HL-60 (cell line): Measurements from ENCODE around the gene GDPD2.

ENCODE experiments used
- DNase-seq, 2 experiments: peaks; one replicate each; pipeline ENCODE4 v3.0.0-alpha.2; 2010 to 2020; ENCODE audit warnings: low read depth in 1 of 2, low spot score in 1 of 2
- H3K27ac ChIP-seq: fragments of 250-450 bp; sonication (Bioruptor Pico); replicated peaks from 2 replicates; pipeline ENCODE4 v1.5.1; 2020; ENCODE audit warnings: mild to moderate bottlenecking, moderate library complexity
- H3K27me3 ChIP-seq: fragments of 250-450 bp; sonication (Bioruptor Pico); 2 replicates; pipeline ENCODE4 v1.5.1; 2021; ENCODE audit warnings: mild to moderate bottlenecking, moderate library complexity; ENCODE audit not compliant: insufficient read depth, poor library complexity, severe bottlenecking
- H3K4me3 ChIP-seq: replicated peaks from 2 replicates; pipeline ENCODE4 v1.5.1; 2011; ENCODE audit warnings: mild to moderate bottlenecking, control low read depth, low read length; ENCODE audit not compliant: insufficient read depth
- GABPA ChIP-seq: IDR thresholded peaks from 2 replicates; pipeline ENCODE4 v1.6.1; 2012; ENCODE audit warnings: low read depth
- POLR2AphosphoS5 ChIP-seq: IDR thresholded peaks from 2 replicates; pipeline ENCODE4 v1.6.1; 2012; ENCODE audit warnings: low read depth
- SPI1 ChIP-seq: IDR thresholded peaks from 2 replicates; pipeline ENCODE4 v1.6.1; 2012; ENCODE audit warnings: low read depth, mild to moderate bottlenecking, borderline replicate concordance
- TF ChIP-seq, protein P1 (sequence below): IDR thresholded peaks from one replicate; pipeline ENCODE4 v1.5.1; 2011; ENCODE audit warnings: low read length, control low read depth, inconsistent platforms; ENCODE audit not compliant: insufficient read depth
- TF ChIP-seq, protein P2 (sequence below): IDR thresholded peaks from 2 replicates; pipeline ENCODE4 v1.6.1; 2012; ENCODE audit warnings: low read depth; ENCODE audit not compliant: insufficient replicate concordance

GDPD2 gene

DNA sequence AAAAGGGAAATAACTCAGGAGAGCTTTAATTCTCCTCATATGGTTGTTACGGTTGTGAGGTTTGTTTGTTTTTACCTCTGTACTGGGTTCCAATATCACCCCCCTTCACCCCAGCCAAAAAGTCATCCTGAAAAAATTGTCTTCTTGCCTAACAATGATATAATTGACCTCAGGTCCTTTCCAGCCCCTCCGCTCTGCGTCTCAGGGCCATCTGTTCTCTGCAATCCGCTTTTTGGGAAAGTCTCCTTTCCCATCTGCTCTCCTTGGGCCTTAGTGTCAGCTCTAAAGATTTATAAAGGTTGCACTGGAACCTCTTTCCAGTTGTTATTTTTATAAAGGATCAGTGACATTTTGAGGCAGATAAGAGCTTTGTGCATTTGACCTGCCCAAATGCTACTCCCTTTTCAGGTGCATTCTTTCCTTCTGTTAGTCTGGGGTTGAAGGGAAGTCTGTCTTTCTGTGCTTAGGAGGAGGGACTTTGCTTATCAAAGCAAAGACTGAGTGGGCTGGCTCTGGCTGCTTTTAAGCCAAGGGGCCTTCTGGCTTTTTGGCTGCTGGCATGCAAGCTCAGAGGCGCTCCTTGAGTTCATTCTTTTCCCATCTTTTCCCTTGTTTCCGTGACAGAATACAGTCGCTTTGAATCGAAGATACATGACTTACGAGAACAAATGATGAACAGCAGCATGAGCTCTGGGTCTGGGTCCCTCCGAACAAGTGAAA lies 55.6 kb downstream of the GDPD2 start:
- TF ChIP-seq SPI1 (no peak), GABPA (no peak), POLR2AphosphoS5 (no peak)
- TF ChIP-seq, protein P1, sequence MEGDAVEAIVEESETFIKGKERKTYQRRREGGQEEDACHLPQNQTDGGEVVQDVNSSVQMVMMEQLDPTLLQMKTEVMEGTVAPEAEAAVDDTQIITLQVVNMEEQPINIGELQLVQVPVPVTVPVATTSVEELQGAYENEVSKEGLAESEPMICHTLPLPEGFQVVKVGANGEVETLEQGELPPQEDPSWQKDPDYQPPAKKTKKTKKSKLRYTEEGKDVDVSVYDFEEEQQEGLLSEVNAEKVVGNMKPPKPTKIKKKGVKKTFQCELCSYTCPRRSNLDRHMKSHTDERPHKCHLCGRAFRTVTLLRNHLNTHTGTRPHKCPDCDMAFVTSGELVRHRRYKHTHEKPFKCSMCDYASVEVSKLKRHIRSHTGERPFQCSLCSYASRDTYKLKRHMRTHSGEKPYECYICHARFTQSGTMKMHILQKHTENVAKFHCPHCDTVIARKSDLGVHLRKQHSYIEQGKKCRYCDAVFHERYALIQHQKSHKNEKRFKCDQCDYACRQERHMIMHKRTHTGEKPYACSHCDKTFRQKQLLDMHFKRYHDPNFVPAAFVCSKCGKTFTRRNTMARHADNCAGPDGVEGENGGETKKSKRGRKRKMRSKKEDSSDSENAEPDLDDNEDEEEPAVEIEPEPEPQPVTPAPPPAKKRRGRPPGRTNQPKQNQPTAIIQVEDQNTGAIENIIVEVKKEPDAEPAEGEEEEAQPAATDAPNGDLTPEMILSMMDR = no peak
- TF ChIP-seq, protein P2, sequence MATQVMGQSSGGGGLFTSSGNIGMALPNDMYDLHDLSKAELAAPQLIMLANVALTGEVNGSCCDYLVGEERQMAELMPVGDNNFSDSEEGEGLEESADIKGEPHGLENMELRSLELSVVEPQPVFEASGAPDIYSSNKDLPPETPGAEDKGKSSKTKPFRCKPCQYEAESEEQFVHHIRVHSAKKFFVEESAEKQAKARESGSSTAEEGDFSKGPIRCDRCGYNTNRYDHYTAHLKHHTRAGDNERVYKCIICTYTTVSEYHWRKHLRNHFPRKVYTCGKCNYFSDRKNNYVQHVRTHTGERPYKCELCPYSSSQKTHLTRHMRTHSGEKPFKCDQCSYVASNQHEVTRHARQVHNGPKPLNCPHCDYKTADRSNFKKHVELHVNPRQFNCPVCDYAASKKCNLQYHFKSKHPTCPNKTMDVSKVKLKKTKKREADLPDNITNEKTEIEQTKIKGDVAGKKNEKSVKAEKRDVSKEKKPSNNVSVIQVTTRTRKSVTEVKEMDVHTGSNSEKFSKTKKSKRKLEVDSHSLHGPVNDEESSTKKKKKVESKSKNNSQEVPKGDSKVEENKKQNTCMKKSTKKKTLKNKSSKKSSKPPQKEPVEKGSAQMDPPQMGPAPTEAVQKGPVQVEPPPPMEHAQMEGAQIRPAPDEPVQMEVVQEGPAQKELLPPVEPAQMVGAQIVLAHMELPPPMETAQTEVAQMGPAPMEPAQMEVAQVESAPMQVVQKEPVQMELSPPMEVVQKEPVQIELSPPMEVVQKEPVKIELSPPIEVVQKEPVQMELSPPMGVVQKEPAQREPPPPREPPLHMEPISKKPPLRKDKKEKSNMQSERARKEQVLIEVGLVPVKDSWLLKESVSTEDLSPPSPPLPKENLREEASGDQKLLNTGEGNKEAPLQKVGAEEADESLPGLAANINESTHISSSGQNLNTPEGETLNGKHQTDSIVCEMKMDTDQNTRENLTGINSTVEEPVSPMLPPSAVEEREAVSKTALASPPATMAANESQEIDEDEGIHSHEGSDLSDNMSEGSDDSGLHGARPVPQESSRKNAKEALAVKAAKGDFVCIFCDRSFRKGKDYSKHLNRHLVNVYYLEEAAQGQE = no peak
- H3K27ac ChIP-seq = no peak overlapping the region
- no peaks in the 10 kb centered on the region for H3K27me3 ChIP-seq
- DNase-seq = no peak
- H3K4me3 ChIP-seq = no peak overlapping the region

DNA sequence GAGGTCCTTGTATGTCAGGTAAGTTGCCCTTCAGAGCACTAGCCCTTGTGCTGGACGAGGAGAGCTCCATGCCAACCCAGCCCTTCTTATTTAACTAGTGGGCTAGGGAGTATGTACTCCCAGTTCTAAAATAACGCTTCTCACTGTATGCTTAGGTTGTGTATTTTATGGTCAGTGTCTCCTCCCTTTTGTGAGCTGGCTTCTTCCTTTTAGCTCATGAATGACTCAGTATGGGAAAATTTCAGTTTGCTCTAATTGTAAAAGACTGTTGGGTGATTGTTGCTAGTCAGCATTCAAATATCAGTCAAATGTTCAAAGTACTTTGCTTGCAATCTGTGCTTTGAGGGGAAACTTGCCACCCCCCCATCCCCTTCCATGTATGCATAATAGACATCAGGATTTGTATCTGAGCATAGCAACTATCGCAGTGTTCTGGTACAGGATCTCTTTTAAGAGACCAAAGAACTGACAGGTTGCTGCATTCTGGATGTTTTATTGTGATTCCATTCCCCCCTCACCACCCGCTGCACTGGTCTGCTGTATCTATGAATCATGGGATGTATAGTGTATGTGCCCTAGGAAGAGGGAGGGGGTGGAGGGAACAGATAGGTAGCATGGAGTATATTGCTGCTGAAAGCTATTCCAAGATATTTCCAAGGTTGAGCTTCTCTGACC lies 56.3 kb downstream of the GDPD2 start:
- no peaks in the 10 kb centered on the region for H3K27me3 ChIP-seq
- no peak overlapping the region for H3K4me3 ChIP-seq
- no peak overlapping the region for H3K27ac ChIP-seq
- TF ChIP-seq POLR2AphosphoS5 = no peak
- no peak for TF ChIP-seq GABPA
- DNase-seq = no peak

DNA sequence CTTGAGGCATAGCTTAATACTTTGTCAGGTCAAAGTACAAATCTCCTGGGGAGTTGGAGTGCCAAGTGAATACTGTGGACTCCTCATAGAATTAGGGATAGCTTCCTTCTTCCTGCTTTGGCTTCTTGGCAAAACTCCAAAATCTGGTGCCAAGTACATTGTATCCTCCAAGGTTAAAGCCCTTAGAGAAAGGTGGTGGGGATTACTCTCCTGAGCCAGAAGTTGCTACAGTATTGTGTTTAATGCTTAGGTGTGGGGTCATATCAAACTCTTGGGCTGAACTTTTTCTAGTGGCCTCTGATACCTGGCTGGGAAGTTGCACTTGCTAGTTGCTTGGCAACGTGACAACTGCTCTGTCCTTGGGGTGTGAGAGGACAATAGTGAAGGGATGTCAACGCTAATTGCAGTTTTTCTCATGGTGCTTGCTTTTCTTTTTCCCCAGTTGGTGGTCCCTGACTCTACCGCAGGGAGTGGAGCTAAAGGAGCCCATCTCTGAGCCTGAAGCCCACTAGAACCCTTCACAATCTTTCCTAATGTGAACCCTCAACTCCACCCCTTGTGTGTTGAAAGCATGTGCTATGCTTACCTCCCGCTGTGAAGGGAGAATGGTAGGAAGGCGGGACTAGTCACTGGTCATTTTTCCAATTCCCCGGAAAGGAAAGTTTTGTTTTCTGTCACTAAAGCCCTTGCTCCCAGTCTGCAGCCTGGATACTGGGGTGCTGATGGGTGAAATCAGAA lies 57.0 kb downstream of the GDPD2 start:
- DNase-seq = no peak
- no peaks in the 10 kb centered on the region for H3K27me3 ChIP-seq
- H3K27ac ChIP-seq = no peak overlapping the region
- TF ChIP-seq SPI1 (no peak), GABPA (no peak), POLR2AphosphoS5 (no peak)
- TF ChIP-seq, protein P1 = no peak
- TF ChIP-seq, protein P2 = no peak
- no peak overlapping the region for H3K4me3 ChIP-seq

DNA sequence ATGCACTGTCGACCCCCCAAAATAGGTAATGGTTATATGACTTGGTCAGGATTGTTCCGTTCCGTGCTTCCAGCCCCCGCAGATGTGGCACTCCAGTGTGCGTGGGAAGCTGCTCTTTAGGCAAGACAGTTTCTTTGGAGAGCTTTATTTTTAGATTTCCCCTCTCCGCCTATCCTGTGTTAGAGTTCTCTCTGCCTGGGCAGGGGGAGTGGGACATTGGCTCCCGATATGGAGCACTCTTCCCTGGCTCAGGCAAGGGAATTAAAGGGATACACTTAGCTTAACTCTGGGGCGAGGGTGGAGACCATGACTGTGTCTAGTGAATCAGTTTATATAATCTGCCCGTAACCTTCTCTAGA lies 57.5 kb downstream of the GDPD2 start:
- H3K4me3 ChIP-seq = no peak overlapping the region
- H3K27ac ChIP-seq = no peak overlapping the region
- H3K27me3 ChIP-seq = no peaks in the 10 kb centered on the region
- no peak for DNase-seq
- no peak for TF ChIP-seq GABPA
- TF ChIP-seq POLR2AphosphoS5 = no peak
- TF ChIP-seq, protein P1 = no peak
- TF ChIP-seq, protein P2 = no peak
- no peak for TF ChIP-seq SPI1
